Erythroblast (primary cell): Measurements from ENCODE around the gene PLG.

Experiments used
- GATA1 ChIP-seq: IDR thresholded peaks from 2 replicates; pipeline ENCODE4 v1.6.1; 2011; ENCODE audit warnings: low read depth, mild to moderate bottlenecking, control low read depth, low read length, moderate library complexity
- POLR2A ChIP-seq: IDR thresholded peaks from 2 replicates; pipeline ENCODE4 v1.6.1; 2011; ENCODE audit warnings: mild to moderate bottlenecking, low read length

- TF ChIP-seq POLR2A (no peak), GATA1 (no peak)
Measured at GRCh38 chr6:160692369-160692959, 9.6 kb upstream of the PLG start.
